MCF 10A (cell line): Measurements from ENCODE around the gene GARIN5A. TPM values are rescaled to one million over a fixed set of nuclear protein-coding genes. Genes with fewer than 3 reads are reported as not detected.
A peak's percentile ranks its signal among the peaks of the same experiment; 100 is the strongest.

Experiments
- BruUV-seq: library from RNA; stranded (reverse); fragments of 400-500 nt; replicated peaks from 2 replicates; lab custom pipeline; 2021; lab: Mats Ljungman, UMichigan
- CTCF ChIA-PET: fragments of 300-600 bp; sonication (Branson Sonifier 250); formaldehyde crosslinking; extraction: SDS; loops from one replicate; lab custom pipeline; 2021; ENCODE audit warnings: antibody characterized with exemption, inconsistent platforms; lab: Yijun Ruan, JAX
- POLR2A ChIA-PET: fragments of 300-600, 350-650 bp; sonication (Branson Sonifier 250); formaldehyde crosslinking; extraction: SDS; loops from one replicate; lab custom pipeline; 2020; ENCODE audit warnings: antibody characterized with exemption, inconsistent platforms; lab: Yijun Ruan, JAX
- DNase-seq: peaks from one replicate; pipeline ENCODE4 v3.0.0-alpha.2; 2018; ENCODE audit not compliant: unreplicated experiment
- H3K27ac Mint-ChIP-seq: one replicate; pipeline ENCODE4 v1.8.0; 2022; ENCODE audit warnings: mild to moderate bottlenecking, low read depth, mixed read lengths; ENCODE audit not compliant: unreplicated experiment
- H3K27me3 Mint-ChIP-seq: one replicate; pipeline ENCODE4 v1.8.0; 2022; ENCODE audit warnings: mixed read lengths; ENCODE audit not compliant: insufficient read depth, unreplicated experiment
- H3K36me3 Mint-ChIP-seq: one replicate; pipeline ENCODE4 v1.8.0; 2022; ENCODE audit warnings: mild to moderate bottlenecking, moderate library complexity, mixed read lengths; ENCODE audit not compliant: insufficient read depth, unreplicated experiment
- H3K4me1 Mint-ChIP-seq: one replicate; pipeline ENCODE4 v1.8.0; 2022; ENCODE audit warnings: mixed read lengths; ENCODE audit not compliant: insufficient read depth, unreplicated experiment
- H3K4me3 Mint-ChIP-seq: one replicate; pipeline ENCODE4 v1.8.0; 2022; ENCODE audit warnings: mild to moderate bottlenecking, moderate library complexity, mixed read lengths; ENCODE audit not compliant: unreplicated experiment
- H3K9me3 Mint-ChIP-seq: one replicate; pipeline ENCODE4 v1.8.0; 2022; ENCODE audit warnings: mixed read lengths; ENCODE audit not compliant: unreplicated experiment
- CTCF ChIP-seq: fragments of 200-600 bp; IDR thresholded peaks from one replicate; pipeline ENCODE4 v1.8.0; 2022; ENCODE audit warnings: antibody characterized with exemption, mild to moderate bottlenecking; ENCODE audit not compliant: unreplicated experiment
- intact Hi-C: fragments of 100-400 bp; cut with micrococcal nuclease; formaldehyde crosslinking; loops from 2 replicates; pipeline ENCODE4 v1.14.1; 2022
- total RNA-seq: library from RNA; stranded (reverse); gene quantifications from 2 replicates; pipeline ENCODE4 v1.2.3, GENCODE V29; 2022

Gene GARIN5A
- total RNA-seq, 1 experiment from 2014 or later: 1.5 TPM

GRCh38 chr19:50488389-50489194 lies 11.9 kb upstream of the GARIN5A start:
- no peak for DNase-seq
- Mint-ChIP-seq H3K27me3 (peaks cover 27% of the 10 kb centered on the region), H3K4me1 (peaks cover 7% of the 10 kb centered on the region), H3K9me3 (peaks cover 26% of the 10 kb centered on the region), H3K36me3 (peaks cover 14% of the 10 kb centered on the region), H3K4me3 (no peak overlapping the region), H3K27ac (no peak overlapping the region)
- ChIA-PET CTCF (no interaction called here), POLR2A (interaction anchor here (0.6 kb wide), 1 partner anchor 23 kb away, joined by 6 read pairs; the partner anchor contains the start of gene JOSD2)
- TF ChIP-seq CTCF: no peak
- no TSS peak for BruUV-seq
- intact Hi-C loops: no loop called here

GRCh38 chr19:50486823-50487515 lies 10.3 kb upstream of the GARIN5A start:
- CTCF ChIA-PET: interaction anchor here (0.7 kb wide), 2 partner anchors 127 to 186 kb away, joined by 3 to 4 read pairs; no protein-coding TSS in a partner anchor
- peaks cover 22% of the 10 kb centered on the region for H3K27me3 Mint-ChIP-seq
- intact Hi-C loops: no loop called here

GRCh38 chr19:50485284-50485955 lies 8.8 kb upstream of the GARIN5A start:
- Mint-ChIP-seq H3K27ac (no peak overlapping the region), H3K36me3 (peaks cover 15% of the 10 kb centered on the region)
- CTCF ChIA-PET: no interaction called here

More at GRCh38 chr19:50486823-50487515, 10.3 kb upstream of the GARIN5A start:
- DNase-seq: peak; percentile 28
- H3K4me3 Mint-ChIP-seq: no peak overlapping the region
- TF ChIP-seq CTCF: peak; percentile 56
- POLR2A ChIA-PET: no interaction called here
- no TSS peak for BruUV-seq
- H3K27ac Mint-ChIP-seq: no peak overlapping the region
- peaks cover 14% of the 10 kb centered on the region for H3K36me3 Mint-ChIP-seq
- H3K9me3 Mint-ChIP-seq: peaks cover 24% of the 10 kb centered on the region
- H3K4me1 Mint-ChIP-seq: peaks cover 7% of the 10 kb centered on the region

More at GRCh38 chr19:50485284-50485955, 8.8 kb upstream of the GARIN5A start:
- intact Hi-C loops: no loop called here
- BruUV-seq: no TSS peak
- no peak overlapping the region for H3K4me3 Mint-ChIP-seq
- no peak for TF ChIP-seq CTCF
- POLR2A ChIA-PET: interaction anchor here (0.6 kb wide), 1 partner anchor 25 kb away, joined by 3 read pairs; no protein-coding TSS in a partner anchor
- peaks cover 11% of the 10 kb centered on the region for H3K27me3 Mint-ChIP-seq
- peaks cover 9% of the 10 kb centered on the region for H3K9me3 Mint-ChIP-seq
- no peak for DNase-seq
- H3K4me1 Mint-ChIP-seq: no peaks in the 10 kb centered on the region
